SK-N-MC (cell line): ENCODE results near the gene VSNL1.

Source experiments
- EZH2 ChIP-seq: fragments of 200-600 bp; sonication (generic); IDR thresholded peaks from one replicate; pipeline ENCODE4 v1.6.1; 2017; ENCODE audit warnings: antibody characterized with exemption
- FOXP2 ChIP-seq: optimal IDR thresholded peaks from 2 replicates; pipeline ENCODE3; 2011; ENCODE audit warnings: mild to moderate bottlenecking, moderate library complexity; ENCODE audit not compliant: insufficient read depth; ENCODE audit errors: extremely low read length, control extremely low read depth
- POLR2AphosphoS5 ChIP-seq: IDR thresholded peaks from 2 replicates; pipeline ENCODE4 v1.6.1; 2012; ENCODE audit warnings: mild to moderate bottlenecking, low read depth, low read length, borderline replicate concordance

GRCh38 chr2:17634997-17635396 lies 94.5 kb downstream of the VSNL1 start:
- TF ChIP-seq POLR2AphosphoS5 (no peak), EZH2 (no peak), FOXP2 (no peak)
